VCaP (cell line): ENCODE results near the gene DYNC2H1.
A peak's percentile ranks its signal among the peaks of the same experiment; 100 is the strongest.
"Not testable (repeated sequence)": the region's sequence is repeated elsewhere in the genome, so short reads cannot be mapped to it uniquely, and the experiment has no call there.

Experiments used
- H3K27ac ChIP-seq: fragments of 450-650 bp; 2 replicates; pipeline ENCODE4 v1.5.1; 2017
- TF ChIP-seq, protein P1 (sequence below): fragments of 450-650 bp; conservative IDR thresholded peaks from 2 replicates; pipeline ENCODE4 v1.5.1; 2017; ENCODE audit warnings: mild to moderate bottlenecking, moderate library complexity

Gene DYNC2H1

DNA sequence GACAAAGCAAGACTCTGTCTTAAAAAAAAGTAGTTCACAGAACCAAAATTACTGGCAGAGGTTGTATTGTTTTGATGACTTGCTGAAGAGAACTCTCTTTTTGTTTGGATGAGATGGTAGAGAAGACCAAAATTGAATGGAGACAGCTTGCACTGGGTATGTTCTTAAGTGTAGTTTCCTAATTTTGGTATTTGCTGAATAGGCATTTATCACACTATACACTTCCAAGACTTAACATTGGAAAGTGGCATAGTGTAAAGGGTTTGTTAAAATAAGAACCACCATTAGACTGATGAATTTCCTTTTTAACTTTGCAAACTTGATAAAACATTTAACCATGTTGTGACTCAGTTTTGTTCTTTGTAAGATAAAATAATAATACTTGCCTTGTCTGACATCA lies 11.9 kb upstream of the DYNC2H1 start:
- H3K27ac ChIP-seq = no peak overlapping the region
- TF ChIP-seq, protein P1, sequence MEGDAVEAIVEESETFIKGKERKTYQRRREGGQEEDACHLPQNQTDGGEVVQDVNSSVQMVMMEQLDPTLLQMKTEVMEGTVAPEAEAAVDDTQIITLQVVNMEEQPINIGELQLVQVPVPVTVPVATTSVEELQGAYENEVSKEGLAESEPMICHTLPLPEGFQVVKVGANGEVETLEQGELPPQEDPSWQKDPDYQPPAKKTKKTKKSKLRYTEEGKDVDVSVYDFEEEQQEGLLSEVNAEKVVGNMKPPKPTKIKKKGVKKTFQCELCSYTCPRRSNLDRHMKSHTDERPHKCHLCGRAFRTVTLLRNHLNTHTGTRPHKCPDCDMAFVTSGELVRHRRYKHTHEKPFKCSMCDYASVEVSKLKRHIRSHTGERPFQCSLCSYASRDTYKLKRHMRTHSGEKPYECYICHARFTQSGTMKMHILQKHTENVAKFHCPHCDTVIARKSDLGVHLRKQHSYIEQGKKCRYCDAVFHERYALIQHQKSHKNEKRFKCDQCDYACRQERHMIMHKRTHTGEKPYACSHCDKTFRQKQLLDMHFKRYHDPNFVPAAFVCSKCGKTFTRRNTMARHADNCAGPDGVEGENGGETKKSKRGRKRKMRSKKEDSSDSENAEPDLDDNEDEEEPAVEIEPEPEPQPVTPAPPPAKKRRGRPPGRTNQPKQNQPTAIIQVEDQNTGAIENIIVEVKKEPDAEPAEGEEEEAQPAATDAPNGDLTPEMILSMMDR = no peak

DNA sequence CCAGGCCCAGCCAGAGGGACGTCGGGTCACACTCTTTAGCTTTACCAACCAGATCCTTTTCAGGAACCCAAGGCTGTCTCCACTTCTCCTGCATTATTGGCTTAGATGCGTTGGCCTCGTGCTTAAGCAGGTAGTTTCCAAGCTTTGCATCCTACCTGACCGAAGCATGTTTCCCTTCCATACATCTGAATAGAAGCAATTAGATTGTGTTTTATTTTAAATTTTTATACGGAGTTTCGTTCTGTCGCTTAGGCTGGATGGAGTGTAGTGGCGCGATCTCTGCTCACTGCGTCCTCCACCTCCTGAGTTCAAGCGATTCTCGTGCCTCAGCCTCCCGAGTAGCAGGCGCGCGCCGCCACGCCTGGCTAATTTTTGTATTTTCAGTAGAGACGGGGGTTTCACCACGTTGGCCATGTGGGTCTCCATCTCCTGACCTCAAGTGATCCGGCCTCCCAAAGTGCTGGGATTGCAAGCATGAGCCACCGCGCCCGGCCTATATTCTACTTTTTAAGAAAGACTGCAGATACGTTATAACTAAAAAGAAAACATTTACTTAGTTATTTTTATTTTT lies 677 bp downstream of the DYNC2H1 start:
- H3K27ac ChIP-seq = peak overlapping the region; percentile 78
- TF ChIP-seq, protein P1 = no peak

- TF ChIP-seq, protein P1 = peak; percentile 52
- H3K27ac ChIP-seq = peak overlapping the region; percentile 78
These were observed 1.2 kb downstream of the DYNC2H1 start for GRCh38 chr11:103110391-103110790.

DNA sequence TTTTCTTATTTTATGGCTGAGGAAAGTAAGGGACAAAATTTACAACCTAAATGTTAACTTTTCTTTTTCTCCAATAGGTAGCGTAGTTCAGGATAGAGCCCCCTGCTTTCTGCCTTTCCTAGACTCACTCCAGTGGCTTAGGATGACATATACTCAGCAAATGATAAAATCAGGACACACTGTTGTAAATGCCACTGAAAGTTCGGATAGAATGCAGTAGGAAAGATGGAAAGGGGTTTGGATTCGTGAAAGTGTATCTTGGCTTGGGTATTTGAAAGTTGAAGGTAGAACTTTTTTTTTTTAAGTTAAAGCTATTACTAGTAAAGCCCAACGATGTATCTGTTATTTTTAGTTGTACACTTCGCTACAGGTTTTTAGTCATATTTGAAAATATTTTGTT lies 2.2 kb downstream of the DYNC2H1 start:
- H3K27ac ChIP-seq = no peak overlapping the region

DNA sequence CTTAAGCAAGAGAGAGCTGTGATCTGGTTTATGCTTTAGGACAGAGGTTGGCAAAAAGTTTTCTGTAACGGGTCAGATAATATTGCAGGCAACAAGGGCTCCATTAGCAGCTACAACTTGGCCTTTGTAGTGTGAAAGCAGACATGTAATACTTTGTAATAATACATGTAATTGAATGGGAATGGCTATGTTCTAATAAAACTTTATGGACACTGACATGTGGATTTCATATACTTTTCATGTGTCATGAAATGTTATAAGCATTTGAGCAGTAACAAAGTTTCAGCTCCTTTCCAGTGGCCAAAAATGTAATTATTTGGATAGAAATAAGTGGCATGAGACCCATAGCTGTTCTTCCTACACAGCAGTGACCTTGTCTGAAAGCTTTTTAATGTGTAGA lies 3.1 kb downstream of the DYNC2H1 start:
- TF ChIP-seq, protein P1 = no peak

More for the DNA sequence above, 2.2 kb downstream of the DYNC2H1 start:
- TF ChIP-seq, protein P1 = no peak

DNA sequence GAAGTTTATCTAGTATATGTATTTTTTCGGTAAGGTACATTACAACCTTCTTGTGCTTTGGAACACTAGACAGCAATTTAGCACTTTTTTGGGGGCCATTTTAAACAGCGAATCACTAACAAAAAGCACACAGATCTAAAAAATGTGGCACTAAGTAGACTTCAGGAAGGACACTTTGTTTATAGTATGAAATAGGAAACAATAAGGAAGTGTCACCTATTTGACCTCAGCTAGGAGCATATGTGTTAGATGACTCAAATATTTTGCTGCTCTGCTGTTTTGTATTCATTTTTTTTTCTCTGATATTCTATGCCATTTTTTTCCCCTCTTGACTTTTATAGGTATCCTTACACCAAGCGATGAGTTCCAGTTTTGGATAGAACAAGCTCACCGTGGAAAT lies 5.6 kb downstream of the DYNC2H1 start:
- TF ChIP-seq, protein P1 = no peak
- no peak overlapping the region for H3K27ac ChIP-seq

More for the DNA sequence above, 3.1 kb downstream of the DYNC2H1 start:
- no peak overlapping the region for H3K27ac ChIP-seq

- no peak overlapping the region for H3K27ac ChIP-seq
- TF ChIP-seq, protein P1 = no peak
These were observed 16.2 kb downstream of the DYNC2H1 start for GRCh38 chr11:103125462-103125861.

DNA sequence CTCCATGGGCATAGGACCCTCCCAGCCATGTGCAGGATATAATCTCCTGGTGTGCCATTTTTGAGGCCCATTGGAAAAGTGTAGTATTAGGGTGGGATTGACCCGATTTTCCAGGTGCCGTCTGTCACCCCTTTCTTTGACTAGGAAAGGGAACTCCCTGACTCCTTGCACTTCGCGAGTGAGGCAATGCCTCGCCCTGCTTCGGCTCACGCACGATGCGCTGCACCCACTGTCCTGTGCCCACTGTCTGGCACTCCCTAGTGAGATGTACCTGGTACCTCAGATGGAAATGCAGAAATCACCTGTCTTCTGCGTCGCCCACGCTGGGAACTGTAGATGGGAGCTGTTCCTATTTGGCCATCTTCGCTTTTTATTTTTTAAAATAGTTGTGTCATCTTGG lies 32.8 kb downstream of the DYNC2H1 start:
- not testable (repeated sequence) for H3K27ac ChIP-seq
